Esophagus muscularis mucosa (tissue), 3 donors: ENCODE data around the gene NR3C2.

ENCODE experiments used
- CTCF ChIP-seq, 3 experiments: fragments of 200-600 bp in 2 of 3; fragments of 450-650 bp in 1 of 3; sonication (generic) in 2 of 3; IDR thresholded peaks; one replicate each; pipeline ENCODE4 v1.5.1; 2017 to 2019; ENCODE audit warnings: antibody characterized with exemption in 3 of 3, mild to moderate bottlenecking in 2 of 3, moderate library complexity in 1 of 3
- POLR2A ChIP-seq: fragments of 450-650 bp; IDR thresholded peaks from one replicate; pipeline ENCODE4 v1.6.1; 2017; ENCODE audit warnings: antibody characterized with exemption, moderate library complexity, mild to moderate bottlenecking, low read depth
- POLR2AphosphoS5 ChIP-seq, 2 donors: sonication (generic); formaldehyde crosslinking; IDR thresholded peaks; one replicate each; pipeline ENCODE4 v1.6.1; 2017; ENCODE audit warnings: antibody characterized with exemption in 2 of 2

GRCh38 chr4:148041606-148042329 lies 400.4 kb downstream of the NR3C2 start:
- TF ChIP-seq POLR2AphosphoS5 (IDR thresholded peaks at IDR 0.05), result no peak
- no peak for TF ChIP-seq POLR2A
- no peak for TF ChIP-seq CTCF (IDR thresholded peaks at IDR 0.05)
